GM12878 (cell line): ENCODE measurements around the gene TIFAB. TPM values are rescaled to one million over a fixed set of nuclear protein-coding genes. Genes with fewer than 3 reads are reported as not detected.

Source experiments
- ATAC-seq: fragments of 200-7000 bp; cut with Tn5 transposase; 3 replicates; pipeline ENCODE4 v1.9.1; 2020; ENCODE audit warnings: mild to moderate bottlenecking, moderate library complexity
- BruUV-seq: library from RNA; stranded (reverse); fragments of 400-500 nt; replicated peaks from 2 replicates; lab custom pipeline; 2021; lab: Mats Ljungman, UMichigan
- CTCF ChIA-PET: fragments of 300-600 bp; sonication (Branson Sonifier 250); formaldehyde crosslinking; extraction: SDS; loops from one replicate; lab custom pipeline; 2021; ENCODE audit warnings: inconsistent platforms; lab: Yijun Ruan, JAX
- POLR2A ChIA-PET: fragments of 350-600 bp; formaldehyde crosslinking; extraction: SDS; loops from one replicate; lab custom pipeline; 2021; ENCODE audit warnings: inconsistent platforms; lab: Charles Lee
- RAD21 ChIA-PET: fragments of 300-600 bp; sonication (Branson Sonifier 250); formaldehyde crosslinking; loops from one replicate; lab custom pipeline; 2023; ENCODE audit warnings: antibody characterized with exemption; ENCODE audit not compliant: unreplicated experiment; lab: Charles Lee
- SMC1A ChIA-PET: fragments of 300-600 bp; sonication (Branson Sonifier 250); formaldehyde crosslinking; loops from one replicate; lab custom pipeline; 2023; ENCODE audit not compliant: unreplicated experiment, uncharacterized antibody; lab: Charles Lee
- DNase-seq: peaks from one replicate; pipeline ENCODE4 v3.0.0-alpha.2; 2011; ENCODE audit warnings: low read depth, low spot score
- FAIRE-seq: peaks from 3 replicates; lab custom pipeline; 2011; peaks lifted over from hg19 to GRCh38; lab: Jason Lieb, UNC
- H2AFZ ChIP-seq: 2 replicates; pipeline ENCODE4 v1.6.0; 2011; ENCODE audit warnings: low read depth, low read length, control low read depth; ENCODE audit not compliant: control insufficient read depth
- H3K27ac ChIP-seq: 2 replicates; pipeline ENCODE4 v1.5.1; 2011; ENCODE audit warnings: control low read depth; ENCODE audit not compliant: control insufficient read depth, insufficient read depth
- H3K27me3 ChIP-seq, 2 experiments: replicated peaks in 1 of 2; 2 replicates each; pipeline versions ENCODE4 v1.6.0 to v1.6.1; 2011; ENCODE audit warnings: low read length in 1 of 2; ENCODE audit not compliant: control insufficient read depth in 2 of 2, insufficient read depth in 2 of 2
- H3K36me3 ChIP-seq, 2 experiments: 2 replicates each; pipeline ENCODE4 v1.5.1; 2011; ENCODE audit warnings: low read length in 1 of 2; ENCODE audit not compliant: control insufficient read depth in 2 of 2, insufficient read depth in 2 of 2
- H3K4me1 ChIP-seq: 2 replicates; pipeline ENCODE4 v1.6.1; 2011; ENCODE audit warnings: mild to moderate bottlenecking, low read length, moderate library complexity, mixed read lengths; ENCODE audit not compliant: control insufficient read depth, insufficient read depth
- H3K4me2 ChIP-seq: 2 replicates; pipeline ENCODE4 v1.6.0; 2011; ENCODE audit warnings: control low read depth; ENCODE audit not compliant: control insufficient read depth, insufficient read depth
- H3K4me3 ChIP-seq: fragments of 200-600 bp; sonication (generic); 2 replicates; pipeline ENCODE4 v1.5.1; 2016
- H3K79me2 ChIP-seq: 2 replicates; pipeline ENCODE4 v1.6.0; 2011; ENCODE audit warnings: low read length; ENCODE audit not compliant: control insufficient read depth, insufficient read depth
- H3K9ac ChIP-seq: 2 replicates; pipeline ENCODE4 v1.8.0; 2011; ENCODE audit warnings: low read length, control low read depth, mixed read lengths; ENCODE audit not compliant: control insufficient read depth, insufficient read depth
- H3K9me3 ChIP-seq: replicated peaks from 3 replicates; pipeline ENCODE4 v1.5.1; 2011; ENCODE audit warnings: mild to moderate bottlenecking, low read length; ENCODE audit not compliant: control insufficient read depth, insufficient read depth
- H4K20me1 ChIP-seq: 2 replicates; pipeline ENCODE4 v1.6.0; 2011; ENCODE audit not compliant: control insufficient read depth, insufficient read depth
- BMI1 ChIP-seq: fragments of 450-650 bp; IDR thresholded peaks from 2 replicates; pipeline ENCODE4 v1.6.1; 2016; ENCODE audit warnings: mild to moderate bottlenecking, moderate library complexity, borderline replicate concordance
- EGR1 ChIP-seq, 2 experiments: IDR thresholded peaks; 1 replicate in 1 of 2; 2 replicates in 1 of 2; pipeline ENCODE4 v1.6.1; 2011 to 2012; ENCODE audit warnings: low read depth in 2 of 2, low read length in 2 of 2, borderline replicate concordance in 1 of 2, mild to moderate bottlenecking in 1 of 2, moderate library complexity in 1 of 2
- JUNB ChIP-seq: IDR thresholded peaks from 2 replicates; pipeline ENCODE4 v1.6.1; 2016; ENCODE audit warnings: antibody characterized with exemption, mild to moderate bottlenecking
- PML ChIP-seq: IDR thresholded peaks from 2 replicates; pipeline ENCODE4 v1.6.1; 2012; ENCODE audit warnings: low read length, inconsistent platforms
- RB1 ChIP-seq: fragments of 450-650 bp; formaldehyde crosslinking; IDR thresholded peaks from 2 replicates; pipeline ENCODE4 v1.6.1; 2017; ENCODE audit warnings: mild to moderate bottlenecking, borderline replicate concordance
- RELA ChIP-seq: fragments of 450-650 bp; IDR thresholded peaks from 2 replicates; pipeline ENCODE4 v1.8.0; 2014; ENCODE audit warnings: borderline replicate concordance; ENCODE audit not compliant: partially characterized antibody
- SIN3A ChIP-seq: IDR thresholded peaks from 2 replicates; pipeline ENCODE4 v1.6.1; 2012; ENCODE audit warnings: low read depth, low read length, improper control_type of control experiment
- SPI1 ChIP-seq: IDR thresholded peaks from 2 replicates; pipeline ENCODE4 v1.6.1; 2011; ENCODE audit warnings: low read depth, mild to moderate bottlenecking, low read length, moderate library complexity, borderline replicate concordance; ENCODE audit not compliant: insufficient read depth
- TBL1XR1 ChIP-seq: IDR thresholded peaks from 2 replicates; pipeline ENCODE4 v1.6.1; 2012; ENCODE audit warnings: low read depth, low read length, improper control_type of control experiment
- ZBED1 ChIP-seq: IDR thresholded peaks from 2 replicates; pipeline ENCODE4 v1.6.1; 2016; ENCODE audit warnings: borderline replicate concordance
- ZBTB40 ChIP-seq: fragments of 450-650 bp; IDR thresholded peaks from 2 replicates; pipeline ENCODE4 v1.6.1; 2016; ENCODE audit warnings: mild to moderate bottlenecking, moderate library complexity, borderline replicate concordance
- ZNF384 ChIP-seq: IDR thresholded peaks from 2 replicates; pipeline ENCODE4 v1.6.1; 2012; ENCODE audit warnings: low read depth, mild to moderate bottlenecking, low read length, improper control_type of control experiment, borderline replicate concordance
- WGBS: methylation state at CpG from one replicate; pipeline ENCODE4 v1.1.6; 2016; ENCODE audit warnings: low lambda C conversion rate; ENCODE audit not compliant: insufficient replicate concordance, insufficient coverage; ENCODE audit errors: missing lambda C conversion rate; 5-methylcytosine and 5-hydroxymethylcytosine counted together
- in situ Hi-C: fragments of 300-500 bp; cut with MboI; formaldehyde crosslinking; loops from 9 replicates; pipeline ENCODE4 v1.14.3; 2018; ENCODE audit warnings: mixed read lengths
- intact Hi-C: fragments of 100-400 bp; cut with micrococcal nuclease; formaldehyde crosslinking; loops from one replicate; pipeline ENCODE4 v1.14.2; 2022; ENCODE audit not compliant: unreplicated experiment
- polyA plus RNA-seq, 11 experiments: library from polyadenylated mRNA; depleted of rRNA in 4 of 11; unstranded in 6 of 11; stranded (reverse) in 5 of 11; fragments of >200 nt; fragmentation: Nextera tagmentation in 4 of 11; fragmentation: Illumina TruSeq in 1 of 11; extraction: Ambion mirVana in 4 of 11; extraction: Trizol in 1 of 11; gene quantifications; 1 replicate in 1 of 11; 2 replicates in 10 of 11; pipeline versions ENCODE4 v1.2.1 to v1.2.3, GENCODE V29; 2011 to 2016; ENCODE audit warnings: inconsistent platforms in 2 of 11, missing spikeins in 2 of 11, low read depth in 1 of 11
- total RNA-seq, 4 experiments: library from RNA; depleted of rRNA in 3 of 4; stranded (reverse); fragments of >200 nt in 3 of 4; fragmentation: Illumina TruSeq in 1 of 4; extraction: Trizol in 1 of 4; gene quantifications; 2 replicates each; pipeline versions ENCODE4 v1.2.1 to v1.2.3, GENCODE V29; 2013 to 2021
- TF ChIP-seq, protein P1 (sequence below): IDR thresholded peaks from 2 replicates; pipeline ENCODE4 v1.6.1; 2011; ENCODE audit warnings: borderline replicate concordance, low read depth, mild to moderate bottlenecking, moderate library complexity, mixed read lengths, low read length; ENCODE audit not compliant: insufficient read depth; ENCODE audit errors: extremely low read length
- TF ChIP-seq, protein P2 (sequence below): IDR thresholded peaks from 2 replicates; pipeline ENCODE4 v1.6.1; 2012; ENCODE audit warnings: low read length, inconsistent platforms

Gene TIFAB
- total and polyA plus RNA-seq, 10 of the 15 experiments (the other 5 are each of a cell fraction or from before 2014, with no cell fraction given), result not detected

DNA sequence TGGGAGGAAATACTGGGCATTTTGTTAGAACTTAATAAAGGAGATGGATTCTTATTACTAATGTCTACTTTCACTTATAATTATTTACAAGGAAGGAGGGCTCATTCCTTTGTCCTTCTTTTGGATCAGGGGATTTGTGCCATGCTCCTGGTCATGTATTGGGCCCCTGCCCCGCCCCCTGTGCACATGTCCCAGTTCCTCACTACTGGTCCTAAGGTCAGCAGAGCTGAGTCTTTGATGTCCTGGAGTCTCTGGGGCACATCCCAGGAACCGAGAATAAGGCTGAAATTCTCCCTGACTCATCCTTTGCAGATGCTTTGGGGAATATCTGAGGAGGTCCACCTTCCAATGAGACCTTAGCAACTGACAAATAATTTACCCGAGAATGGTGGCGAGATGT is 19.6 kb upstream of the TIFAB start:
- no peak overlapping the region for H3K4me3 ChIP-seq
- FAIRE-seq, result no peak
- DNase-seq, result no peak
- BruUV-seq, result no TSS peak
- peaks cover 0 to 6% of the 10 kb centered on the region in 2 experiments; a peak in 2 of 4 replicates for H3K27me3 ChIP-seq
- WGBS, result 42% methylated on average over 4 of the region's 4 CpGs
- H3K36me3 ChIP-seq, result no peaks in the 10 kb centered on the region
- H3K9me3 ChIP-seq, result no peaks in the 10 kb centered on the region
- H3K4me1 ChIP-seq, result no peaks in the 10 kb centered on the region
- ChIA-PET SMC1A (interaction anchor here (1.4 kb wide), 1 partner anchor 80 kb away, joined by 4 read pairs; no protein-coding TSS in a partner anchor), POLR2A (no interaction called here), RAD21 (no interaction called here), CTCF (interaction anchor here (0.8 to 2.9 kb wide), 2 partner anchors 11 to 14 kb away, joined by 4 to 8 read pairs; no protein-coding TSS in a partner anchor)
- H3K9ac ChIP-seq, result no peak overlapping the region
- no peaks in the 10 kb centered on the region for H3K79me2 ChIP-seq
- ATAC-seq, result no peak
- intact Hi-C loops, result no loop called here
- H3K27ac ChIP-seq, result no peak overlapping the region
- H3K4me2 ChIP-seq, result no peak overlapping the region
- in situ Hi-C loops, result no loop called here
- H4K20me1 ChIP-seq, result no peaks in the 10 kb centered on the region
- TF ChIP-seq SPI1 (no peak), ZNF384 (no peak), RB1 (no peak), SIN3A (no peak), ZBTB40 (no peak), TBL1XR1 (no peak), RELA (no peak), JUNB (no peak), PML (no peak), ZBED1 (no peak), BMI1 (no peak), EGR1 (IDR thresholded peaks at IDR 0.05; ENCODE audit: borderline replicate concordance in 1 of 2, low read depth in 2 of 2, low read length in 2 of 2) (no peak)
- TF ChIP-seq, protein P1, sequence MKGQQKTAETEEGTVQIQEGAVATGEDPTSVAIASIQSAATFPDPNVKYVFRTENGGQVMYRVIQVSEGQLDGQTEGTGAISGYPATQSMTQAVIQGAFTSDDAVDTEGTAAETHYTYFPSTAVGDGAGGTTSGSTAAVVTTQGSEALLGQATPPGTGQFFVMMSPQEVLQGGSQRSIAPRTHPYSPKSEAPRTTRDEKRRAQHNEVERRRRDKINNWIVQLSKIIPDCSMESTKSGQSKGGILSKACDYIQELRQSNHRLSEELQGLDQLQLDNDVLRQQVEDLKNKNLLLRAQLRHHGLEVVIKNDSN, result no peak
- TF ChIP-seq, protein P2, sequence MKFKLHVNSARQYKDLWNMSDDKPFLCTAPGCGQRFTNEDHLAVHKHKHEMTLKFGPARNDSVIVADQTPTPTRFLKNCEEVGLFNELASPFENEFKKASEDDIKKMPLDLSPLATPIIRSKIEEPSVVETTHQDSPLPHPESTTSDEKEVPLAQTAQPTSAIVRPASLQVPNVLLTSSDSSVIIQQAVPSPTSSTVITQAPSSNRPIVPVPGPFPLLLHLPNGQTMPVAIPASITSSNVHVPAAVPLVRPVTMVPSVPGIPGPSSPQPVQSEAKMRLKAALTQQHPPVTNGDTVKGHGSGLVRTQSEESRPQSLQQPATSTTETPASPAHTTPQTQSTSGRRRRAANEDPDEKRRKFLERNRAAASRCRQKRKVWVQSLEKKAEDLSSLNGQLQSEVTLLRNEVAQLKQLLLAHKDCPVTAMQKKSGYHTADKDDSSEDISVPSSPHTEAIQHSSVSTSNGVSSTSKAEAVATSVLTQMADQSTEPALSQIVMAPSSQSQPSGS, result no peak
- H2AFZ ChIP-seq, result no peak overlapping the region
